Adipose tissue (tissue), 3 donors: ENCODE data around the gene SON. TPM values are rescaled to one million over a fixed set of nuclear protein-coding genes. Genes with fewer than 3 reads are reported as not detected.

ENCODE experiments used
- H3K27ac ChIP-seq: one replicate; pipeline ENCODE4 v1.5.1; 2013; ENCODE audit warnings: low read depth, low read length
- WGBS, 3 donors: extraction: QIAGEN DNeasy Blood & Tissue Kit; methylation state at CpG; one replicate each; pipeline ENCODE4 v1.1.7; 2013; 5-methylcytosine and 5-hydroxymethylcytosine counted together
- polyA plus RNA-seq, 3 donors: library from polyadenylated mRNA; stranded (reverse); fragments of 200-250 nt; gene quantifications; one replicate each; pipeline ENCODE4 v1.2.3, GENCODE V29; 2013
- donor health status: healthy with polysubstance abuse.
- donor health status: Bipolar disorder and iron deficiency.
- donor health status: healthy.

SON gene
- polyA plus RNA-seq, 3 donors: 45.7 to 107 (median 83.2) TPM

- 0 to 1% (median 1%) methylated on average over 56 of the region's 56 CpGs for WGBS, 3 donors
- H3K27ac ChIP-seq: peak within 1 kb of the TSS; percentile 99
These were observed 840 bp upstream of the SON start, which contains the start of gene GART for GRCh38 chr21:33541756-33542639. Gene GART, minus strand, starts transcription at chr21:33542117. Its CDS starts 2,802 bp downstream, at chr21:33539315.

- WGBS, 3 donors: 0 to 1% (median 0%) methylated on average over 26 of the region's 26 CpGs
- H3K27ac ChIP-seq: peak overlapping the region; percentile 90
These were observed 779 bp downstream of the SON start for GRCh38 chr21:33543505-33544129.

- 5 to 15% (median 12%) methylated on average over 8 of the region's 8 CpGs for WGBS, 3 donors
- H3K27ac ChIP-seq: no peak overlapping the region
These were observed 1.8 kb downstream of the SON start for GRCh38 chr21:33544451-33545195.

- no peak overlapping the region for H3K27ac ChIP-seq
- WGBS, 3 donors: 40 to 49% (median 45%) methylated on average over 3 of the region's 3 CpGs
These were observed 3.2 kb downstream of the SON start for GRCh38 chr21:33546086-33546485.

- 97 to 99% (median 98%) methylated on average over 19 of the region's 19 CpGs for WGBS, 3 donors
- no peak overlapping the region for H3K27ac ChIP-seq
These were observed 7.3 kb downstream of the SON start for GRCh38 chr21:33549848-33550771.

- no peak overlapping the region for H3K27ac ChIP-seq
- WGBS, 3 donors: 97 to 98% (median 98%) methylated on average over 23 of the region's 23 CpGs
These were observed 8.2 kb downstream of the SON start for GRCh38 chr21:33550772-33551660.

GRCh38 chr21:33551664-33552063, 8.8 kb downstream of the SON start:
- H3K27ac ChIP-seq: no peak overlapping the region
- 98 to 100% (median 99%) methylated on average over 2 of the region's 2 CpGs for WGBS, 3 donors

- H3K27ac ChIP-seq: no peak overlapping the region
- WGBS, 3 donors: 98 to 99% (median 98%) methylated on average over 24 of the region's 24 CpGs
These were observed 9.5 kb downstream of the SON start for GRCh38 chr21:33552093-33552998.

GRCh38 chr21:33552999-33553598, 10.3 kb downstream of the SON start:
- WGBS, 3 donors: 94 to 98% (median 96%) methylated on average over 12 of the region's 12 CpGs

GRCh38 chr21:33554236-33554981, 11.6 kb downstream of the SON start:
- 94 to 95% (median 95%) methylated on average over 18 of the region's 18 CpGs for WGBS, 3 donors
- H3K27ac ChIP-seq: no peak overlapping the region

More at GRCh38 chr21:33552999-33553598, 10.3 kb downstream of the SON start:
- no peak overlapping the region for H3K27ac ChIP-seq

- WGBS, 3 donors: 95 to 99% (median 98%) methylated on average over 32 of the region's 32 CpGs
- H3K27ac ChIP-seq: no peak overlapping the region
These were observed 12.1 kb downstream of the SON start for GRCh38 chr21:33554982-33555344.

- 98% methylated on average over 19 of the region's 19 CpGs for WGBS, 3 donors
These were observed 14.6 kb downstream of the SON start for GRCh38 chr21:33557447-33557846.

GRCh38 chr21:33558777-33559421, 16.1 kb downstream of the SON start:
- no peak overlapping the region for H3K27ac ChIP-seq
- 60 to 82% (median 80%) methylated on average over 4 of the region's 4 CpGs for WGBS, 3 donors

More at GRCh38 chr21:33557447-33557846, 14.6 kb downstream of the SON start:
- no peak overlapping the region for H3K27ac ChIP-seq

- WGBS, 3 donors: 86 to 93% (median 90%) methylated on average over 10 of the region's 10 CpGs
- H3K27ac ChIP-seq: no peak overlapping the region
These were observed 17.0 kb downstream of the SON start for GRCh38 chr21:33559813-33560212.

- no peak overlapping the region for H3K27ac ChIP-seq
These were observed 18.1 kb downstream of the SON start for GRCh38 chr21:33560965-33561364.
